Neural cell (in vitro differentiated cells): ENCODE measurements around the gene CACTIN.

Experiments
- CTCF ChIP-seq: fragments of 450-650 bp; IDR thresholded peaks from 2 replicates; pipeline ENCODE4 v1.5.1; 2014; ENCODE audit warnings: antibody characterized with exemption, mild to moderate bottlenecking, moderate library complexity; ENCODE audit not compliant: poor library complexity, severe bottlenecking
- EZH2 ChIP-seq: fragments of 200-600, 300-800 bp; shearing (Covaris generic), sonication (generic); IDR thresholded peaks from 2 replicates; pipeline ENCODE4 v1.6.1; 2014; ENCODE audit warnings: antibody characterized with exemption, low read length, borderline replicate concordance, mild to moderate bottlenecking; ENCODE audit not compliant: insufficient read depth, poor library complexity, severe bottlenecking
- POLR2AphosphoS5 ChIP-seq: IDR thresholded peaks from 2 replicates; pipeline ENCODE4 v1.6.1; 2012

GRCh38 chr19:3590991-3591659 is 35.5 kb downstream of the CACTIN start:
- TF ChIP-seq POLR2AphosphoS5 (no peak), CTCF (no peak), EZH2 (no peak)
